Tibial nerve (tissue), 4 donors: ENCODE results near the gene AURKAIP1. TPM values are rescaled to one million over a fixed set of nuclear protein-coding genes. Genes with fewer than 3 reads are reported as not detected.

Source experiments
- DNase-seq, 2 donors: peaks; one replicate each; pipeline ENCODE4 v3.0.0-alpha.2; 2019; ENCODE audit warnings: low spot score in 2 of 2
- H3K27ac ChIP-seq, 4 donors: fragments of 200-600 bp; sonication (generic) in 3 of 4; one replicate each; pipeline ENCODE4 v1.5.1; 2017 to 2019; ENCODE audit warnings: mild to moderate bottlenecking in 1 of 4
- H3K27me3 ChIP-seq, 2 donors: fragments of 200-600 bp; sonication (generic) in 1 of 2; one replicate each; pipeline versions ENCODE4 v1.5.1 to v1.6.0; 2017 to 2019
- H3K36me3 ChIP-seq, 3 donors: fragments of 200-600 bp; sonication (generic); one replicate each; pipeline ENCODE4 v1.5.1; 2018 to 2019
- H3K4me1 ChIP-seq, 4 donors: fragments of 200-600 bp; sonication (generic) in 3 of 4; one replicate each; pipeline ENCODE4 v1.5.1; 2017 to 2019
- H3K4me3 ChIP-seq, 4 donors: fragments of 200-600 bp; sonication (generic) in 3 of 4; one replicate each; pipeline ENCODE4 v1.5.1; 2017 to 2019; ENCODE audit warnings: mild to moderate bottlenecking in 1 of 4, moderate library complexity in 1 of 4
- H3K9me3 ChIP-seq, 4 donors: fragments of 200-600 bp; sonication (generic) in 3 of 4; one replicate each; pipeline ENCODE4 v1.5.1; 2017 to 2019
- CTCF ChIP-seq, 5 experiments: fragments of 200-600 bp in 3 of 5; fragments of 450-650 bp in 2 of 5; sonication (generic) in 3 of 5; IDR thresholded peaks; one replicate each; pipeline ENCODE4 v1.5.1; 2016 to 2019; ENCODE audit warnings: antibody characterized with exemption in 5 of 5, mild to moderate bottlenecking in 3 of 5, moderate library complexity in 2 of 5
- EP300 ChIP-seq, 2 donors: sonication (generic); formaldehyde crosslinking; IDR thresholded peaks; one replicate each; pipeline ENCODE4 v1.6.1; 2017; ENCODE audit warnings: antibody characterized with exemption in 2 of 2, mild to moderate bottlenecking in 1 of 2
- POLR2A ChIP-seq, 2 donors: fragments of 450-650 bp; IDR thresholded peaks; one replicate each; pipeline ENCODE4 v1.6.1; 2017; ENCODE audit warnings: antibody characterized with exemption in 2 of 2, mild to moderate bottlenecking in 2 of 2, moderate library complexity in 2 of 2
- WGBS, 2 donors: methylation state at CpG; one replicate each; pipeline ENCODE4 v1.1.5; 2018; 5-methylcytosine and 5-hydroxymethylcytosine counted together
- total RNA-seq, 4 donors: library from RNA; depleted of rRNA; stranded (reverse); fragments of >200 nt; gene quantifications; one replicate each; pipeline ENCODE4 v1.1.0, GENCODE V29; 2016

AURKAIP1 gene
- total RNA-seq, 4 donors from 2014 or later: 63.9 to 128 (median 105) TPM

- 85 to 86% methylated on average over 14 of the region's 14 CpGs for WGBS, 2 donors
- no peaks in the 10 kb centered on the region for H3K36me3 ChIP-seq
- TF ChIP-seq CTCF (IDR thresholded peaks at IDR 0.05) (no peak), EP300 (IDR thresholded peaks at IDR 0.05) (no peak), POLR2A (IDR thresholded peaks at IDR 0.05) (no peak)
- no peaks in the 10 kb centered on the region for H3K9me3 ChIP-seq
- no peak for DNase-seq
- no peak overlapping the region for H3K27ac ChIP-seq
- H3K4me1 ChIP-seq: peaks cover 0 to 34% (median 30%) of the 10 kb centered on the region in 4 donors
- no peaks in the 10 kb centered on the region for H3K27me3 ChIP-seq
- H3K4me3 ChIP-seq: no peak overlapping the region
Measured at GRCh38 chr1:1364266-1364665, 10.7 kb downstream of the AURKAIP1 start.

GRCh38 chr1:1361982-1362423 lies 13.0 kb downstream of the AURKAIP1 start:
- Histone ChIP-seq H3K9me3 (no peaks in the 10 kb centered on the region), H3K36me3 (no peaks in the 10 kb centered on the region), H3K27ac (peak overlapping the region; percentile 2 to 92 (median 80)), H3K4me3 (peak overlapping the region in 1 of 4 donors; percentile 32), H3K27me3 (no peaks in the 10 kb centered on the region), H3K4me1 (peaks cover 0 to 43% (median 38%) of the 10 kb centered on the region in 4 donors)
- TF ChIP-seq CTCF (IDR thresholded peaks at IDR 0.05): peak in 2 of 5 experiments; percentile 16 to 24
- TF ChIP-seq EP300 (IDR thresholded peaks at IDR 0.05): no peak
- 11 to 15% methylated on average over 13 of the region's 13 CpGs for WGBS, 2 donors
- DNase-seq: peak in 1 of 2 donors; percentile 54

GRCh38 chr1:1361233-1361981 lies 13.6 kb downstream of the AURKAIP1 start:
- 66 to 70% methylated on average over 20 to 33 of the region's 35 CpGs for WGBS, 2 donors
- H3K36me3 ChIP-seq: no peaks in the 10 kb centered on the region
- TF ChIP-seq EP300 (IDR thresholded peaks at IDR 0.05) (no peak), POLR2A (IDR thresholded peaks at IDR 0.05) (no peak), CTCF (IDR thresholded peaks at IDR 0.05) (no peak)
- DNase-seq: no peak
- peak overlapping the region; percentile 2 to 92 (median 80) for H3K27ac ChIP-seq
- peaks cover 0 to 49% (median 43%) of the 10 kb centered on the region in 4 donors for H3K4me1 ChIP-seq
- peak overlapping the region in 1 of 4 donors; percentile 32 for H3K4me3 ChIP-seq
- no peaks in the 10 kb centered on the region for H3K27me3 ChIP-seq
- H3K9me3 ChIP-seq: no peaks in the 10 kb centered on the region

GRCh38 chr1:1360506-1361169 lies 14.4 kb downstream of the AURKAIP1 start:
- WGBS, 2 donors: 53 to 63% methylated on average over 20 of the region's 20 CpGs
- Histone ChIP-seq H3K9me3 (no peaks in the 10 kb centered on the region), H3K4me3 (peak overlapping the region in 1 of 4 donors; percentile 66), H3K36me3 (no peaks in the 10 kb centered on the region), H3K4me1 (peaks cover 0 to 57% (median 48%) of the 10 kb centered on the region in 4 donors), H3K27ac (peak overlapping the region; percentile 81 to 92 (median 88)), H3K27me3 (no peaks in the 10 kb centered on the region)
- peak; percentile 79 to 81 for DNase-seq
- TF ChIP-seq POLR2A (IDR thresholded peaks at IDR 0.05) (no peak), EP300 (IDR thresholded peaks at IDR 0.05) (peak in 1 of 2 donors; percentile 62), CTCF (IDR thresholded peaks at IDR 0.05) (no peak)
